GM12878 (cell line): ENCODE data around the gene HOXD9.

Experiments used
- CTCF ChIP-seq, 3 experiments: IDR thresholded peaks in 2 of 3; conservative IDR thresholded peaks in 1 of 3; 2 replicates each; pipeline ENCODE4 v1.5.1; 2011; ENCODE audit warnings: low read depth in 3 of 3, low read length in 3 of 3, mild to moderate bottlenecking in 3 of 3, control low read depth in 2 of 3, moderate library complexity in 2 of 3, inconsistent platforms in 1 of 3, mixed read lengths in 1 of 3; ENCODE audit not compliant: control insufficient read depth in 2 of 3, insufficient read depth in 1 of 3; ENCODE audit errors: extremely low read depth in 1 of 3
- DPF2 ChIP-seq: fragments of 450-650 bp; IDR thresholded peaks from 2 replicates; pipeline ENCODE4 v1.6.1; 2017; ENCODE audit warnings: mild to moderate bottlenecking
- EP300 ChIP-seq, 2 experiments: fragments of 150-350 bp in 1 of 2; IDR thresholded peaks; 2 replicates each; pipeline ENCODE4 v1.6.1; 2011 to 2012; ENCODE audit warnings: low read depth in 2 of 2, low read length in 2 of 2, borderline replicate concordance in 1 of 2, improper control_type of control experiment in 1 of 2, inconsistent platforms in 1 of 2; ENCODE audit not compliant: control insufficient read depth in 1 of 2
- ETV6 ChIP-seq, 2 experiments: fragments of 450-650 bp in 1 of 2; IDR thresholded peaks in 1 of 2; conservative IDR thresholded peaks in 1 of 2; 2 replicates each; pipeline ENCODE4 v1.6.1; 2014; ENCODE audit warnings: antibody characterized with exemption in 1 of 2, borderline replicate concordance in 1 of 2, low read depth in 1 of 2, mild to moderate bottlenecking in 1 of 2, moderate library complexity in 1 of 2
- JUNB ChIP-seq: IDR thresholded peaks from 2 replicates; pipeline ENCODE4 v1.6.1; 2016; ENCODE audit warnings: antibody characterized with exemption, mild to moderate bottlenecking
- REST ChIP-seq: IDR thresholded peaks from 2 replicates; pipeline ENCODE4 v1.6.1; 2012; ENCODE audit warnings: mild to moderate bottlenecking, low read depth, low read length
- SMC3 ChIP-seq: IDR thresholded peaks from 2 replicates; pipeline ENCODE4 v1.6.1; 2011; ENCODE audit warnings: low read length, improper control_type of control experiment, borderline replicate concordance
- STAT3 ChIP-seq: IDR thresholded peaks from 2 replicates; pipeline ENCODE4 v1.6.1; 2011; ENCODE audit warnings: low read depth, low read length, improper control_type of control experiment
- USF2 ChIP-seq: IDR thresholded peaks from 2 replicates; pipeline ENCODE4 v1.6.1; 2011; ENCODE audit warnings: low read depth, low read length, improper control_type of control experiment, borderline replicate concordance

DNA sequence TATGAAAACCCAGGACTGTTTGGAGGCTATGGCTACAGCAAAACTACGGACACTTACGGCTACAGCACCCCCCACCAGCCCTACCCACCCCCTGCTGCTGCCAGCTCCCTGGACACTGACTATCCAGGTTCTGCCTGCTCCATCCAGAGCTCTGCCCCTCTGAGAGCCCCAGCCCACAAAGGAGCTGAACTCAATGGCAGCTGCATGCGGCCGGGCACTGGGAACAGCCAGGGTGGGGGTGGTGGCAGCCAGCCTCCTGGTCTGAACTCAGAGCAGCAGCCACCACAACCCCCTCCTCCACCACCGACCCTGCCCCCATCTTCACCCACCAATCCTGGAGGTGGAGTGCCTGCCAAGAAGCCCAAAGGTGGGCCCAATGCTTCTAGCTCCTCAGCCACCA lies 46.7 kb downstream of the HOXD9 start:
- TF ChIP-seq DPF2: no peak
- no peak for TF ChIP-seq JUNB
- no peak for TF ChIP-seq CTCF (IDR thresholded peaks at IDR 0.05 in 2 of 3, conservative IDR thresholded peaks at IDR 0.05 in 1 of 3; ENCODE audit: control insufficient read depth in 2 of 3, extremely low read depth in 1 of 3, insufficient read depth in 1 of 3, low read depth in 3 of 3, low read length in 3 of 3)
- no peak for TF ChIP-seq USF2
- no peak for TF ChIP-seq SMC3
- TF ChIP-seq STAT3: no peak
- no peak for TF ChIP-seq REST
- no peak for TF ChIP-seq EP300 (IDR thresholded peaks at IDR 0.05; ENCODE audit: borderline replicate concordance in 1 of 2, control insufficient read depth in 1 of 2, low read depth in 2 of 2, low read length in 2 of 2)
- TF ChIP-seq ETV6 (conservative IDR thresholded peaks at IDR 0.05 in 1 of 2, IDR thresholded peaks at IDR 0.05 in 1 of 2; ENCODE audit: borderline replicate concordance in 1 of 2, low read depth in 1 of 2): no peak
